Endodermal cell (in vitro differentiated cells): ENCODE results near the gene COQ8B. TPM values are rescaled to one million over a fixed set of nuclear protein-coding genes. Genes with fewer than 3 reads are reported as not detected.

Source experiments
- DNase-seq: peaks from one replicate; pipeline ENCODE4 v3.0.0-alpha.2; 2017
- H3K27ac ChIP-seq: 2 replicates; pipeline ENCODE4 v1.5.1; 2013; ENCODE audit warnings: mild to moderate bottlenecking, low read depth, low read length, moderate library complexity
- H3K27me3 ChIP-seq: 2 replicates; pipeline ENCODE4 v1.6.1; 2013; ENCODE audit warnings: mild to moderate bottlenecking, low read length, moderate library complexity; ENCODE audit not compliant: insufficient read depth, control insufficient read depth, poor library complexity, severe bottlenecking
- H3K36me3 ChIP-seq: 2 replicates; pipeline ENCODE4 v1.7.0; 2013; ENCODE audit warnings: mild to moderate bottlenecking, low read length, moderate library complexity; ENCODE audit not compliant: control insufficient read depth, insufficient read depth
- H3K4me1 ChIP-seq: one replicate; pipeline ENCODE4 v1.7.0; 2013; ENCODE audit warnings: low read length; ENCODE audit not compliant: control insufficient read depth, insufficient read depth
- H3K4me3 ChIP-seq: 2 replicates; pipeline ENCODE4 v1.5.1; 2013; ENCODE audit warnings: mild to moderate bottlenecking, low read length, moderate library complexity
- H3K9ac ChIP-seq: 2 replicates; pipeline ENCODE4 v1.6.1; 2013; ENCODE audit warnings: mild to moderate bottlenecking, low read length, moderate library complexity; ENCODE audit not compliant: poor library complexity, severe bottlenecking; ENCODE audit errors: extremely low read depth
- H3K9me3 ChIP-seq: 2 replicates; pipeline ENCODE4 v1.6.1; 2013; ENCODE audit warnings: mild to moderate bottlenecking, low read length, moderate library complexity; ENCODE audit not compliant: control insufficient read depth
- H3K27ac Mint-ChIP-seq: 2 replicates; pipeline ENCODE4 v1.8.0; 2020; ENCODE audit warnings: mixed read lengths
- H3K27me3 Mint-ChIP-seq: 2 replicates; pipeline ENCODE4 v1.8.0; 2021; ENCODE audit warnings: mild to moderate bottlenecking, mixed read lengths; ENCODE audit not compliant: insufficient read depth
- H3K36me3 Mint-ChIP-seq: 2 replicates; pipeline ENCODE4 v1.8.0; 2020; ENCODE audit warnings: low read depth, mixed read lengths
- H3K4me1 Mint-ChIP-seq: 2 replicates; pipeline ENCODE4 v1.8.0; 2020; ENCODE audit warnings: mixed read lengths
- H3K4me3 Mint-ChIP-seq: 2 replicates; pipeline ENCODE4 v1.8.0; 2020; ENCODE audit warnings: mild to moderate bottlenecking, moderate library complexity, mixed read lengths
- H3K9me3 Mint-ChIP-seq: 2 replicates; pipeline ENCODE4 v1.8.0; 2020; ENCODE audit warnings: mild to moderate bottlenecking, mixed read lengths
- CTCF ChIP-seq: fragments of 200-600 bp; sonication (generic); conservative IDR thresholded peaks from 2 replicates; pipeline ENCODE4 v1.5.0; 2021; ENCODE audit warnings: antibody characterized with exemption, mild to moderate bottlenecking
- WGBS, 2 experiments: methylation state at CpG; one replicate each; pipeline versions ENCODE4 v1.1.5 to v1.1.7; 2013; ENCODE audit warnings: missing lambda C conversion rate in 2 of 2, mixed read lengths in 1 of 2; ENCODE audit not compliant: insufficient coverage in 1 of 2, insufficient read length in 1 of 2; 5-methylcytosine and 5-hydroxymethylcytosine counted together
- total RNA-seq, 2 donors: library from RNA; stranded (reverse); fragmentation: NEBNext Ultra II Directional in 1 of 2; extraction: Animal tissue kit (Norgen Biotek cat#: 25700) in 1 of 2; gene quantifications; 2 replicates in 1 of 2; 3 replicates in 1 of 2; pipeline ENCODE4 v1.2.1, GENCODE V29; 2021

COQ8B gene
- total RNA-seq, 2 donors from 2014 or later: 45.6 to 49.8 TPM

GRCh38 chr19:40709817-40710216, 6.9 kb downstream of the COQ8B start:
- Mint-ChIP-seq H3K36me3 (peaks cover 52% of the 10 kb centered on the region), H3K27ac (no peak overlapping the region), H3K4me1 (no peaks in the 10 kb centered on the region), H3K27me3 (no peaks in the 10 kb centered on the region), H3K4me3 (no peak overlapping the region), H3K9me3 (no peaks in the 10 kb centered on the region)
- no peak for TF ChIP-seq CTCF
- no peaks in the 10 kb centered on the region for H3K9me3 ChIP-seq
- no peaks in the 10 kb centered on the region for H3K4me1 ChIP-seq
- H3K9ac ChIP-seq: no peak overlapping the region
- no peak overlapping the region for H3K4me3 ChIP-seq
- H3K27ac ChIP-seq: no peak overlapping the region
- WGBS, 2 experiments: 96 to 98% methylated on average over 4 to 5 of the region's 5 CpGs
- H3K27me3 ChIP-seq: no peaks in the 10 kb centered on the region
- H3K36me3 ChIP-seq: peaks cover 40% of the 10 kb centered on the region
- DNase-seq: no peak

GRCh38 chr19:40707615-40708014, 9.1 kb downstream of the COQ8B start:
- no peaks in the 10 kb centered on the region for H3K9me3 ChIP-seq
- H3K27ac ChIP-seq: no peak overlapping the region
- Mint-ChIP-seq H3K4me3 (no peak overlapping the region), H3K27ac (no peak overlapping the region), H3K4me1 (no peaks in the 10 kb centered on the region), H3K27me3 (no peaks in the 10 kb centered on the region), H3K36me3 (peaks cover 61% of the 10 kb centered on the region), H3K9me3 (no peaks in the 10 kb centered on the region)
- H3K4me1 ChIP-seq: no peaks in the 10 kb centered on the region
- TF ChIP-seq CTCF: no peak
- WGBS, 2 experiments: 90 to 92% methylated on average over 6 to 7 of the region's 7 CpGs
- no peaks in the 10 kb centered on the region for H3K27me3 ChIP-seq
- no peak for DNase-seq
- H3K36me3 ChIP-seq: peaks cover 42% of the 10 kb centered on the region
- no peak overlapping the region for H3K4me3 ChIP-seq
- no peak overlapping the region for H3K9ac ChIP-seq

- Histone ChIP-seq H3K36me3 (peaks cover 50% of the 10 kb centered on the region), H3K9ac (no peak overlapping the region), H3K27ac (no peak overlapping the region), H3K4me1 (no peaks in the 10 kb centered on the region), H3K9me3 (no peaks in the 10 kb centered on the region), H3K27me3 (no peaks in the 10 kb centered on the region), H3K4me3 (no peak overlapping the region)
- Mint-ChIP-seq H3K27ac (no peak overlapping the region), H3K4me1 (peaks cover 1% of the 10 kb centered on the region), H3K9me3 (no peaks in the 10 kb centered on the region), H3K27me3 (no peaks in the 10 kb centered on the region), H3K36me3 (peaks cover 65% of the 10 kb centered on the region), H3K4me3 (no peak overlapping the region)
- no peak for DNase-seq
- 95 to 97% methylated on average over 5 to 7 of the region's 7 CpGs for WGBS, 2 experiments
- no peak for TF ChIP-seq CTCF
Observed at GRCh38 chr19:40705950-40706619, 10.6 kb downstream of the COQ8B start.
